H9 (cell line): ENCODE data around the gene FAM53A. TPM values are rescaled to one million over a fixed set of nuclear protein-coding genes. Genes with fewer than 3 reads are reported as not detected.

Experiments used
- DNase-seq: peaks from one replicate; pipeline ENCODE4 v3.0.0-alpha.2; 2017
- H2AFZ ChIP-seq: one replicate; pipeline ENCODE4 v1.6.1; 2013; ENCODE audit warnings: mild to moderate bottlenecking, low read length, control low read depth, moderate library complexity
- H2AK5ac ChIP-seq: 2 replicates; pipeline ENCODE4 v1.6.1; 2013; ENCODE audit warnings: low read length, control low read depth, mixed read lengths; ENCODE audit not compliant: insufficient read length
- H2BK120ac ChIP-seq: one replicate; pipeline ENCODE4 v1.6.1; 2013; ENCODE audit warnings: low read depth, mild to moderate bottlenecking, low read length, control low read depth, inconsistent platforms; ENCODE audit not compliant: poor library complexity, severe bottlenecking
- H2BK12ac ChIP-seq: 2 replicates; pipeline ENCODE4 v1.6.1; 2013; ENCODE audit warnings: low read length, control low read depth, mixed read lengths, low read depth; ENCODE audit not compliant: insufficient read length
- H2BK15ac ChIP-seq: 2 replicates; pipeline ENCODE4 v1.6.1; 2013; ENCODE audit warnings: low read depth, low read length, control low read depth
- H2BK20ac ChIP-seq: one replicate; pipeline ENCODE4 v1.6.1; 2013; ENCODE audit warnings: low read depth, mild to moderate bottlenecking, low read length, control low read depth, inconsistent platforms; ENCODE audit not compliant: poor library complexity, severe bottlenecking
- H2BK5ac ChIP-seq: 2 replicates; pipeline ENCODE4 v1.6.1; 2013; ENCODE audit warnings: low read length, control low read depth, mixed read lengths; ENCODE audit not compliant: insufficient read length
- H3K14ac ChIP-seq: 2 replicates; pipeline ENCODE4 v1.6.1; 2013; ENCODE audit warnings: low read length, control low read depth; ENCODE audit not compliant: insufficient read depth
- H3K18ac ChIP-seq: 2 replicates; pipeline ENCODE4 v1.6.1; 2013; ENCODE audit warnings: low read depth, mild to moderate bottlenecking, mixed read lengths, low read length, control low read depth; ENCODE audit not compliant: insufficient read length
- H3K23ac ChIP-seq: 2 replicates; pipeline ENCODE4 v1.6.1; 2013; ENCODE audit warnings: low read length, control low read depth, mixed read lengths, low read depth; ENCODE audit not compliant: insufficient read length
- H3K23me2 ChIP-seq: 2 replicates; pipeline ENCODE4 v1.6.1; 2013; ENCODE audit warnings: low read depth, mild to moderate bottlenecking, mixed read lengths, low read length, control low read depth; ENCODE audit not compliant: insufficient read length, poor library complexity, severe bottlenecking
- H3K27ac ChIP-seq: 2 replicates; pipeline ENCODE4 v1.5.1; 2013; ENCODE audit warnings: low read length, control low read depth, mixed read lengths, low read depth; ENCODE audit not compliant: insufficient read length
- H3K27me3 ChIP-seq: 2 replicates; pipeline ENCODE4 v1.6.1; 2013; ENCODE audit warnings: low read length, control low read depth, inconsistent platforms; ENCODE audit not compliant: insufficient read depth
- H3K4ac ChIP-seq: 2 replicates; pipeline ENCODE4 v1.6.1; 2013; ENCODE audit warnings: low read depth, mild to moderate bottlenecking, control low read depth, inconsistent platforms, low read length, moderate library complexity
- H3K4me1 ChIP-seq: 2 replicates; pipeline ENCODE4 v1.6.1; 2013; ENCODE audit warnings: low read length, control low read depth, inconsistent platforms; ENCODE audit not compliant: insufficient read depth
- H3K4me2 ChIP-seq: 2 replicates; pipeline ENCODE4 v1.6.1; 2013; ENCODE audit warnings: low read length, control low read depth, mixed read lengths; ENCODE audit not compliant: insufficient read length, insufficient read depth
- H3K56ac ChIP-seq: 2 replicates; pipeline ENCODE4 v1.6.1; 2013; ENCODE audit warnings: low read depth, mild to moderate bottlenecking, mixed read lengths, low read length, control low read depth; ENCODE audit not compliant: insufficient read length
- H3K79me1 ChIP-seq: 2 replicates; pipeline ENCODE4 v1.6.1; 2013; ENCODE audit warnings: low read depth, mild to moderate bottlenecking, moderate library complexity, low read length, control low read depth, inconsistent platforms; ENCODE audit not compliant: insufficient read depth, poor library complexity, severe bottlenecking
- H3K79me2 ChIP-seq: 2 replicates; pipeline ENCODE4 v1.6.1; 2013; ENCODE audit warnings: low read length, control low read depth, inconsistent platforms; ENCODE audit not compliant: insufficient read depth
- H3K9ac ChIP-seq: 2 replicates; pipeline ENCODE4 v1.6.1; 2013; ENCODE audit warnings: low read length, control low read depth, mixed read lengths; ENCODE audit not compliant: insufficient read length; ENCODE audit errors: extremely low read depth
- H3K9me3 ChIP-seq: one replicate; pipeline ENCODE4 v1.6.1; 2013; ENCODE audit warnings: low read depth, low read length, inconsistent platforms; ENCODE audit not compliant: control insufficient read depth
- H3T11ph ChIP-seq: one replicate; pipeline ENCODE4 v1.6.1; 2013; ENCODE audit warnings: mild to moderate bottlenecking, low read length, control low read depth, inconsistent platforms
- H4K20me1 ChIP-seq: one replicate; pipeline ENCODE4 v1.6.1; 2013; ENCODE audit not compliant: control insufficient read depth, insufficient read length, insufficient read depth
- H4K5ac ChIP-seq: 2 replicates; pipeline ENCODE4 v1.6.1; 2013; ENCODE audit warnings: low read depth, mild to moderate bottlenecking, mixed read lengths, low read length, control low read depth; ENCODE audit not compliant: insufficient read length
- H4K8ac ChIP-seq: replicated peaks from 2 replicates; pipeline ENCODE4 v1.6.1; 2013; ENCODE audit warnings: low read length, control low read depth, mixed read lengths, low read depth; ENCODE audit not compliant: insufficient read length
- H4K91ac ChIP-seq: 2 replicates; pipeline ENCODE4 v1.6.1; 2013; ENCODE audit warnings: low read depth, mild to moderate bottlenecking, moderate library complexity, mixed read lengths, low read length, control low read depth; ENCODE audit not compliant: insufficient read length
- H3K27ac Mint-ChIP-seq, 3 experiments: 2 replicates in 2 of 3; 3 replicates in 1 of 3; pipeline ENCODE4 v1.8.0; 2020 to 2021; ENCODE audit warnings: mixed read lengths in 3 of 3, mild to moderate bottlenecking in 1 of 3, moderate library complexity in 1 of 3
- H3K27me3 Mint-ChIP-seq: 2 replicates; pipeline ENCODE4 v1.8.0; 2021; ENCODE audit warnings: low read depth, mild to moderate bottlenecking, moderate library complexity, mixed read lengths
- H3K36me3 Mint-ChIP-seq, 3 experiments: 2 replicates in 2 of 3; 3 replicates in 1 of 3; pipeline ENCODE4 v1.8.0; 2020 to 2021; ENCODE audit warnings: low read depth in 3 of 3, mixed read lengths in 3 of 3; ENCODE audit not compliant: insufficient read depth in 1 of 3
- H3K4me1 Mint-ChIP-seq, 2 experiments: 2 replicates each; pipeline ENCODE4 v1.8.0; 2020; ENCODE audit warnings: mixed read lengths in 2 of 2
- H3K4me3 Mint-ChIP-seq, 2 experiments: 2 replicates in 1 of 2; 3 replicates in 1 of 2; pipeline ENCODE4 v1.8.0; 2020 to 2021; ENCODE audit warnings: mild to moderate bottlenecking in 2 of 2, mixed read lengths in 2 of 2, moderate library complexity in 1 of 2
- H3K9me3 Mint-ChIP-seq, 2 experiments: 2 replicates in 1 of 2; 3 replicates in 1 of 2; pipeline ENCODE4 v1.8.0; 2020; ENCODE audit warnings: mild to moderate bottlenecking in 2 of 2, mixed read lengths in 2 of 2, moderate library complexity in 1 of 2
- CTCF ChIP-seq: fragments of 200-600 bp; sonication (generic); conservative IDR thresholded peaks from 3 replicates; pipeline ENCODE4 v1.8.0; 2021; ENCODE audit warnings: antibody characterized with exemption, mild to moderate bottlenecking
- WGBS: extraction: QIAGEN DNeasy Blood & Tissue Kit; methylation state at CpG from one replicate; pipeline ENCODE4 v1.1.7; 2013; ENCODE audit warnings: missing lambda C conversion rate, low lambda C conversion rate, mixed read lengths; ENCODE audit not compliant: insufficient read length; ENCODE audit errors: extremely low coverage; 5-methylcytosine and 5-hydroxymethylcytosine counted together
- total RNA-seq: library from RNA; stranded (reverse); gene quantifications from 2 replicates; pipeline ENCODE4 v1.2.1, GENCODE V29; 2021

Gene FAM53A
- total RNA-seq, 1 experiment from 2014 or later, result 2.4 TPM

DNA sequence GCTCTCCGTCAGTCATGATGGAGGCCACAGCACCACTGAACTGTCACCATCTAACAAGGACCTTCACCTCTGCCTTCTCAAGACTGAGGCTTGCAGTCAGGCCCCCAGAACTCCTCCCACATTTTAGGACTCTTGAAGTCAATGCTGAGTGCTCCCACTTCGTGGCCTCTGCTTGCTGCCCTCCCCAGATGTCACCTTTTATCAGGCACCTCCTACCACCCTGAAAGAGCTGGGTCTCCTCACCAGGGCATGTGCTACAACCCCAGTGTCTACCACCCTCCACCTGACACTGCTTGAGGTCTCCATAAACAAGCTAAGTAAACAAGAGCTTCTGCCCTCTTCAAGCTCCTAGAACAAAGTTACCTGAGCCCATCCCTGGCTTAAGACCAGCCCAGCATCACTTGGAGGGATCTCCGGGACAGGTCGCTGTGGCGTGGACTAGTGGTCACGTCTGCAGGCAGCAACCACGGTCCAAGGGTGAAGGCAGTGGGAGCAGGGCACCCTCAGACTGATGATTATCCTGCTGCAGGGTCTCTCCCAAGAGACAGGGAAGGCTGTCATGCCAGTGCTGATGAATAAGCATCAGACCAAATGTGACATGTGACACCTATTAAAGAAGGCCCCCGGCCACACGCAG is 7.7 kb upstream of the FAM53A start:
- Histone ChIP-seq H4K91ac (no peak overlapping the region), H3K56ac (no peak overlapping the region), H2BK15ac (no peak overlapping the region), H3K9me3 (no peaks in the 10 kb centered on the region), H3K14ac (no peak overlapping the region), H2BK120ac (no peak overlapping the region), H4K20me1 (peaks cover 2% of the 10 kb centered on the region), H3K79me1 (no peaks in the 10 kb centered on the region), H2AK5ac (no peak overlapping the region), H3K23ac (no peak overlapping the region), H3K27ac (no peak overlapping the region), H2BK20ac (no peak overlapping the region), H2BK5ac (no peak overlapping the region), H3T11ph (no peak overlapping the region), H3K27me3 (no peaks in the 10 kb centered on the region), H3K9ac (no peak overlapping the region), H3K79me2 (no peaks in the 10 kb centered on the region), H3K4ac (no peak overlapping the region), H4K5ac (no peak overlapping the region), H2AFZ (no peak overlapping the region), H3K4me1 (no peaks in the 10 kb centered on the region), H3K4me2 (no peak overlapping the region), H3K23me2 (no peaks in the 10 kb centered on the region), H2BK12ac (no peak overlapping the region), H3K18ac (no peak overlapping the region), H4K8ac (no peak overlapping the region)
- H3K27ac Mint-ChIP-seq, result no peak overlapping the region
- no peak for TF ChIP-seq CTCF
- peaks cover 1% of the 10 kb centered on the region in 2 experiments; a peak in 2 of 4 replicates for H3K4me1 Mint-ChIP-seq
- WGBS, result no CpG with 5 or more reads among the region's 9 CpGs
- DNase-seq, result no peak
- H3K9me3 Mint-ChIP-seq, result no peaks in the 10 kb centered on the region
- no peaks in the 10 kb centered on the region for H3K27me3 Mint-ChIP-seq
- H3K36me3 Mint-ChIP-seq, result peaks cover 27 to 67% (median 47%) of the 10 kb centered on the region in 3 experiments; a peak in 6 of 7 replicates
- no peak overlapping the region for H3K4me3 Mint-ChIP-seq
